CD4-positive, alpha-beta T cell treated with Interleukin-6 at 100 ng/mL for 8 hours (primary cell): Measurements from ENCODE around the gene MAP7.
A peak's percentile ranks its signal among the peaks of the same experiment; 100 is the strongest.

Experiments
- DNase-seq: peaks from one replicate; pipeline ENCODE4 v3.0.0-alpha.2; 2020; ENCODE audit warnings: mixed read lengths, low spot score

The MAP7 gene

GRCh38 chr6:136529710-136530109, 20.5 kb downstream of the MAP7 start:
- DNase-seq, result no peak

GRCh38 chr6:136528477-136528876, 21.7 kb downstream of the MAP7 start:
- no peak for DNase-seq

GRCh38 chr6:136527831-136528230, 22.4 kb downstream of the MAP7 start:
- DNase-seq, result no peak

DNA sequence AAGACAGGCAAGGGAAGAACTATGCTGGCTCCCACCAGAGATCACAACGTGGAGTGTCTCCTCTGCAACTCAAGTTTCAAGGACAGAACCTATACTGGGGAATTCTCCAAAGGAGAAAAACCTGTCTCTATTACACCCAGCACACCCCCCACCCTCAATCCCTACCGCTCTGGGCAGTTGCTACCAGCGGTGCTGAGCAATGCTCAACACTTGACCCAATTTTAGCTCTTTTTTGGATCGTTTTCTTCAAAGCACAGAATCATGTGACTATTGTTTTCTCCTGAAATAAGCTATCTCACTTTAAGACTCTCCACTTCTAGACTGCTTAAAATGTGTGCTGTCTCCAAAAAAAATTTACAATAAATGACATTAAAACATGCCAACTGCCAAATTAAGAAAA, 23.3 kb downstream of the MAP7 start:
- DNase-seq, result no peak

GRCh38 chr6:136526196-136526930, 23.9 kb downstream of the MAP7 start:
- DNase-seq, result peak; percentile 20

GRCh38 chr6:136525586-136526195, 24.5 kb downstream of the MAP7 start:
- DNase-seq, result no peak

- no peak for DNase-seq
These were observed 25.2 kb downstream of the MAP7 start for GRCh38 chr6:136524936-136525413.

- no peak for DNase-seq
These were observed 25.8 kb downstream of the MAP7 start for GRCh38 chr6:136524339-136524935.

- DNase-seq, result no peak
These were observed 27.0 kb downstream of the MAP7 start for GRCh38 chr6:136523196-136523595.

GRCh38 chr6:136522636-136523035, 27.6 kb downstream of the MAP7 start:
- no peak for DNase-seq

- no peak for DNase-seq
These were observed 28.3 kb downstream of the MAP7 start for GRCh38 chr6:136521911-136522310.

- DNase-seq, result no peak
These were observed 28.8 kb downstream of the MAP7 start for GRCh38 chr6:136521427-136521826.

GRCh38 chr6:136520517-136520916, 29.7 kb downstream of the MAP7 start:
- no peak for DNase-seq

DNA sequence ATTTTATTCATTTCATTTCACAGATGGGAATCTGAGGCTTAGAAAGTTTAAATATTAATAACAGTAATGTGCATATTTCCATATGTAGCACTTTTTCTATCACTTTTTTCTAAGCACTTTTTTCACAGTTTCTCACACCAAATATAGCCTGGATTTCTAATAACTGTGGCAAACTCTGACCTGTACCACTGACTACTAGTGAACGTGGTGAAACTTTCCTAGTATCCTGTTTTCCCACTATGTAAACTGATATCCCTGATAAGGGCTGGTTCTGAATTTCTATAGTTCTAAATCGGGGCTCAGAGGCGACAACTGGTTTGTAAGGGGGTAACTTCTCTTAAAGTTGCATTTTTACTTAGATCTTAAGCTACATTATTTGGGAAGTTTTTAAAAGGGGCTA, 32.6 kb downstream of the MAP7 start:
- no peak for DNase-seq

DNA sequence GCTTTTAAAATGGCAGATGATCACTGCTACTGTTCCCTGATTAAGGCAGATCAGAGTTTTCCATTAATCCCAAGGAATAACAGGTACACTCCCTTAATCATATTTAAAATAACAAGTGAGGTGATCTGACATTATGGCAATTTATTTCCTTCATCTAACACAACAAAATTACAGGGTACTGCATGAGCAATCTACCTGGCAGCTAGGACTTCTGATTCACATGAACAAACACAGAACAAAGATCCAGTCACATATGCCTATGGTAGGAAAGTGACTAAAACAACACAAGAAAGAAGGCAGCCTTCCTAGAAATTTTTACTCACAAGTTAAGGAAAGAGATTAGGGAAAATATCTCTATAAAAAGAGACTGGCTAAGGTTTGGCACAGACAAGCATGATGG, 33.2 kb downstream of the MAP7 start:
- DNase-seq, result no peak

DNA sequence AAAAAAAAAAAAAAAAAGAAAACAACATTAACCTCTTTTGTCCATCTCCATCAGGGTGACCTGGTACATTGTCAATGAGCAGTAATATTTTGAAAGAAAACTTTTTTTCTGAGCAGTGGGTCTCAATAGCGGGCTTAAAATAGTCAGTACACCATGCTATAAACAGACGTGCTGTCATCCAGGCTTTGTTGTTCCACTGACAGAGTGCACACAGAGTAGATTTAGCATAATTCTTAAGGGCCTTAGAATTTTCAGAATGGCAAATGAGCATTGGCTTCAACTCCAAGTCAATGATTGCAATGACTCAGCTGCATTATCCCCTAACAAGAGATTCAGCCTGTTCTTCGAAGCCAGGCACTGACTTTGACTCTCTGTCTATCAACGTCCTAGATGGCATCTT, 35.6 kb downstream of the MAP7 start:
- DNase-seq, result no peak

DNA sequence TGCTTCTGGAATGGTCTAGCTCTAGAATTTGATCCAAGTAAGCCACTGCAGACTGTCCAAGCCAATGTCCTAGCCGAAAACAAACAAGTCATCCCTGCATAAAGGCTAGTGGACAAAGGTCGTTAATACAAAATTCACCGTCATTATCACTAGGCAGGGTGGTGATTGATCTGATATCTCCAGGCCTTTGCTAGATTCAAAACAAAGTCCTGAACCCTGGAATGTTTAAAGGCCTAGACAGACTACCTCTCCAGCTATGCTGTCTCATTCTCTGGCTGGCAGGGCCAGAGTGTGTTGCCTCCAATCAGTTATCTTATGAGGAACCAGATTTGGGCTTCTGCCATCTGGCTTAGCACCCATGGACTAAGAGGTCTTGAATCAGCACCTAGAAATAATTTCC, 38.3 kb downstream of the MAP7 start:
- DNase-seq, result no peak

DNA sequence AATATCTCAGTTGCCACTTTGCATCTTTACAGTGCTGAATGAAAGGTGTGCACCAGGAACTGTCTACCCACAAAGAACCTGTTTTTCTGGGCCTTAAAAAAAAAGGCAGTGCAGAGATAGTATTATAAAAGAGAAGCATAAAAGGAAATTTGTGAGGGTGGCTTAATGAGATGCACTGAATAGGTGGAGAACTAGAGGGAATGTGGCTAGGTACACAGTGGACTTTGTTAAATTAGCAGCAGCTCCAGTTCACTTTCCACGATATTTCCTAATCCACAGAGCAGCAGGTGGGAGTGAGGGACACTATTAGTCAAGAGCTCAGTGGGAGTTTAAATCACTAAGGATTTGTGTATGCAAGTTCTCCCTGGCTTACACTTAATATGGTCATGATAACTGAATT, 38.8 kb downstream of the MAP7 start:
- no peak for DNase-seq

GRCh38 chr6:136510782-136511181, 39.4 kb downstream of the MAP7 start:
- no peak for DNase-seq

DNA sequence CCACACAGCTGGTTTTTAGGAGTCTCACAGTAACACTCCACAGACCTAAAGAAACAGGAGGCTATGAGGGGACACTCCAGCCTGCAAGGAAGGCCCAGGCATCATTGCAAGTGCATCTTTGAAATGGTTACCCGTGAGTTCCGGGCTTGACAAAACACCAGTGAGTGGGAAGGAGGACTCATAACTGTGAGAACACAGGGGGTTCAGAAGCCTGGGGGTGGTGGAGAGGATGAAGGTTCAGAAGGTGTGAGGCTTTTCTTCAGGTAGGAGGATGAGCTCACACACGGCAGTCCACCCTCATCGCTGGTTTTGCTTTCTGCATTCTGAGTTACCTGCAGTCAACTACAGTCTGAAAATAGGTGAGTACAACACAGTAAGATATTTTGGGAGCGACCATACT, 39.9 kb downstream of the MAP7 start:
- no peak for DNase-seq

DNA sequence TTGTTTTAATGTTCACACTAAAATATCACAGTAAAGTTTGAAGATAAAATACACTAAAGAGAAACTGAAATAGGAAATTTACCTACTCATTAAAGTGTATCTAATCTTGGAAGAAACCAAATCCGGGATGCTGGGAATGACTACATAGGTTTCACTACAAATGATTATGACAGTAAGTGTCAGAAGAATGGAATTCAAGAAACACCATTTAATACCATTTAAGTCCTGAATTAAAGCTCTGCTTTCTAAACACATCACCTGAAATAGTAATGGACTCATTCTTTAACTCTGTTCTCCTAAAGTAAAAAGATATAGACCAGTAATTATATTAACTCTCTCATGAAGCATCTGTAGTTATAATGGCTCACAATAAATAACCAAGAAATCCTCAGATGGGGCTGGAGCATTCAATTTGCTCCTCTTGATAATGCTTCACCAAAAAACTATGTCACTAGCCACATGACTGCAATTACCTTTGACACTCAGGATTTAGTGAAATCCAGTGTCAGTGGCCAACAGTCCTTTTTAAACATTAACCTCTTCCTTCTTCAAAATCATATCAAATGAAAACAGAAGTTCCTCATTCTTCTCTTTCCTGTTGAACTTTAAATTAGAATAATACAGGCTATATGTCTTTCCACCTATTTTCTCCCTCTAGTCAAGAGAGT, 41.4 kb downstream of the MAP7 start:
- DNase-seq, result no peak

GRCh38 chr6:136506124-136506799, 44.0 kb downstream of the MAP7 start:
- no peak for DNase-seq
